Measurements from ENCODE around the gene TRIM44. TPM values are rescaled to one million over a fixed set of nuclear protein-coding genes. Genes with fewer than 3 reads are reported as not detected.
"Not testable (repeated sequence)": the region's sequence is repeated elsewhere in the genome, so short reads cannot be mapped to it uniquely, and the experiment has no call there.

The TRIM44 gene
- total and polyA plus RNA-seq, 5 donors: 8.7 to 54.2 (median 41.2) TPM

DNA sequence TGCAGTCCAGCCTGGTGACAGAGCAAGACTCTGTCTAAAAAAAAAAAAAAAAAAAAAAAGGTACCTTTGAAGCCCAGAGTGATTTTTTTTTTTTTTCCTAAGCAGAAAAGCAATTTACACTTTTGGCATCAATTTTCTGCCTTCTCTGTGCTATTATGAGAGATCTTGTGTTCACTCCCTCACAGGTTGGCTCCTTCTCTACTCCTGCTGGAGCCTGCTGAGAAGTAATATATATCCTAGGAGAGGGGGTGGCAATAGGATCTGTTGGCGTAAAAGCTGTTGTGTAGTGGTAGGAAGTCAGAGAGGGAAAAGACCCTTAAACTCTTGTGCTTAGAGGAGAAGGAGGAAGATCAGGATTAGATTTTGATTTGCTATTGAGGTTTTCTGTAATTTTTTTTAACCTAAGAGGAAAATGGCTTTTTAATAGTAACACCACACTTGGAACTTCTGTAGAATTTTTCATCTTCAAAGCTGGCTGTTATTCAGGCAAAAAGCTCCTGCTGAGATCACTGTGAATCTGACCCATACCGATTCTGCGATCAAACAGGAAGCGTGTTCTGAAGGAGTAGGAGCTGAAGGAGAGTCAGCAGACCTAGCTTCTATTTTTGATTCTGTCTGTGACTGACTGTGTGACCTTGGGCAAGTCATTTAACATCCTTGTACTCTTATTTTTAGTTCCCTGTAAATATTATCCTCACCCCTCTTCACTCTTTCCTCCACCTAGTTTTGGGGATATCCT, 77.7 kb downstream of the TRIM44 start:
- WGBS: 74% methylated on average over 4 of the region's 4 CpGs
- no peaks in the 10 kb centered on the region for H3K4me1 ChIP-seq (ENCODE audit: control insufficient read depth, insufficient read depth, low read length)
- H3K4me3 ChIP-seq (ENCODE audit: low read length): no peak overlapping the region
- no peaks in the 10 kb centered on the region for H3K27me3 ChIP-seq (ENCODE audit: control insufficient read depth, insufficient read depth)
- H3K9me3 ChIP-seq (ENCODE audit: control insufficient read depth, low read length): no peaks in the 10 kb centered on the region
- DNase-seq (no peak), ATAC-seq (no peak)
- H3K27ac ChIP-seq (ENCODE audit: low read length): no peak overlapping the region
- intact Hi-C loops (cut with DNase I): no loop called here

DNA sequence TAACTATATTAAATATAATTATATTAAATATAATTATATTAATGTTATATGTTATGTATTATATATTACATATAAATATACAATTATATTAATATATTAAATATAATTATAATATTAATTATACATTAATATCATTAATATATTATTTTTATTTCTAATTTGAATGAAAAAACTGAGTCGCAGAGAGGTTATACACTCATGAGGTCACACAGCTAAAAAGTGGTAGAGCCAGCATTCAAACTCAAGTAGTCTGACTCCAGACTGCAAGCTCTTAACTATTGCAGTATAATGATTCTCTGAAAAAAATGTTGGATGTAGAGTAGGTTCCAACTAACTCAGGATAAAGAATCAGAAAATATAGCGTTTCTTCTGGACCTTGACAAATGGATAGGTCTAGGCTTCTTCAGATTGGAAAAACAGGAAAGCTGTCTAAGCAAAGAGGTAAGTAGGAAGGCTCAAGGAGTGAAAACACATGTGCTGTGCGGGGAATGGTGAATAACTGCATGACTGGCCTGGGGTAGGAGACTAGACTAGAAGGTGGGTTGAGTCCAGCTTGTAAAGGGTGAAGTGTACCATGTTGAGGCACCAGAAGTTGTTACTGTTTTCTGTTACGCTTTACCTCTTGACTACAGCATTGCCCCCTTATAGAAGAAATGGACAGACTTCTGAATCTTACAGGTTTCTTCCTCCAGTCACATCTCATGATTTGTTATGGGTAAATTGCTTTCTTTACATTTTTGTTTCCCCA, 80.3 kb downstream of the TRIM44 start:
- H3K9me3 ChIP-seq (ENCODE audit: control insufficient read depth, low read length): no peaks in the 10 kb centered on the region
- H3K27me3 ChIP-seq (ENCODE audit: control insufficient read depth, insufficient read depth): no peaks in the 10 kb centered on the region
- DNase-seq: no peak
- no peak overlapping the region for H3K4me3 ChIP-seq (ENCODE audit: low read length)
- H3K4me1 ChIP-seq (ENCODE audit: control insufficient read depth, insufficient read depth, low read length): no peaks in the 10 kb centered on the region
- no peak overlapping the region for H3K27ac ChIP-seq (ENCODE audit: low read length)
- intact Hi-C loops (cut with DNase I): no loop called here
- WGBS: 97% methylated on average over 4 of the region's 4 CpGs
- no peak for ATAC-seq

DNA sequence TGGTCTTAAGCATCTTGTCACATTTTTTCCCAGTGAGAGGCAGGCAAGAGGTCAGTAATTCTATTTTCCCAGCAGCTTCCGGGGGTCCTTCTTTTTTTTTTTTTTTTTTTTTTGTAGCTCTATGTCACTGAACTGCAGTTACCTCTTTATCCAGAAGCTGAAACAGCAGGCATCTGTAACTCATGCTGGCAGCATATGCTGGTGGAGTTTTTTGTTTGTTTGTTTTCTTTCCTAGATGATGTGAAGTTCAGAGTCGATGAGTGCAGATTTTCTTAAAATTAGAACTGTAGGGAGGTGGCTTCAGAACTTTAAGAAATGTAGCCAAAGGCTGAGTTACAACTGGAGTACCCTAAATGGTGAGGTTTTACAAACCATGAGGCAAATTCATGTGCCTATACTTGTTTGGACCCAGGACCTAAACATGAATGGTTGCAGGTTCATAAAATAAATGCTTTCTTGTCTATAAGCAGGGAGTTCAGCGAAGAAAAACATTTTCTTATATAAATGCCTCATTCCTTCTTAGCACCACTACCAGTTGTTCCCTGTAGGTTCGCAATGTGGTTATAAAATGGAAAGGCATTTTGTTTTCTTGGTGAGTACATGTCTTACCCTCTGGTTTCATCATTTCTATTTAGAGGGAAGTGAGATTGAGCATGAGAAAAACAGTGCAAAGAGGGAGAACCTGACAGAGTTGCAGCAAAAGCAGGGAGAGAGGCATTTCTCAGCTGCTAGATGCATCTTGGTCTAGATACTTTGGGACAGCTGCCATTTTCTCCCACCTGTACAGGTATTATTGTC, 84.0 kb downstream of the TRIM44 start:
- DNase-seq (no peak), ATAC-seq (no peak)
- no peaks in the 10 kb centered on the region for H3K9me3 ChIP-seq (ENCODE audit: control insufficient read depth, low read length)
- intact Hi-C loops (cut with DNase I): no loop called here
- H3K27me3 ChIP-seq (ENCODE audit: control insufficient read depth, insufficient read depth): no peaks in the 10 kb centered on the region
- no peaks in the 10 kb centered on the region for H3K4me1 ChIP-seq (ENCODE audit: control insufficient read depth, insufficient read depth, low read length)
- no peak overlapping the region for H3K4me3 ChIP-seq (ENCODE audit: low read length)
- WGBS: 90% methylated on average over 4 of the region's 4 CpGs
- H3K27ac ChIP-seq (ENCODE audit: low read length): no peak overlapping the region

DNA sequence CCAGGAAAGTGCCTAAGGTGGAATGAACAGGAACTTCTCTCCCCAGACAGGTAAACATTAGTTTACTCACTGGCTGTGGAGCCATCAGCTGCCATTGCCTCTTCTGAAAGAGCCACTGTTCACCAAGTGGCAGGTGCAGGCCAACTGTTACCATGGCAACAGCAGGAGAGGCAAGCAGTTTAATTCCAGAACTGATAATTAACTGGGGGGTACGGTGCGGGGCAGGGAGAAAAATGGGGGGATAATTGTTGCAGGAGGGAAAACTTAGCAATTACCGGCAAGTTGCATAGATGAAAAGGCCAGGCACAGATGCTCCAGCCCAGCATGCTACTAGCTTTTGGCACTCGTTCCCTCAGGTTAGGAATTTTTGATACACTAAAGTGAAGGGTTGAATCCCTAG, 85.1 kb downstream of the TRIM44 start:
- Histone ChIP-seq H3K27me3 (ENCODE audit: control insufficient read depth, insufficient read depth) (no peaks in the 10 kb centered on the region), H3K4me1 (ENCODE audit: control insufficient read depth, insufficient read depth, low read length) (no peaks in the 10 kb centered on the region), H3K4me3 (ENCODE audit: low read length) (no peak overlapping the region), H3K9me3 (ENCODE audit: control insufficient read depth, low read length) (no peaks in the 10 kb centered on the region), H3K27ac (ENCODE audit: low read length) (no peak overlapping the region)
- ATAC-seq: no peak
- intact Hi-C loops (cut with DNase I): no loop called here
- DNase-seq: no peak
- WGBS: 98% methylated on average over 4 of the region's 4 CpGs

DNA sequence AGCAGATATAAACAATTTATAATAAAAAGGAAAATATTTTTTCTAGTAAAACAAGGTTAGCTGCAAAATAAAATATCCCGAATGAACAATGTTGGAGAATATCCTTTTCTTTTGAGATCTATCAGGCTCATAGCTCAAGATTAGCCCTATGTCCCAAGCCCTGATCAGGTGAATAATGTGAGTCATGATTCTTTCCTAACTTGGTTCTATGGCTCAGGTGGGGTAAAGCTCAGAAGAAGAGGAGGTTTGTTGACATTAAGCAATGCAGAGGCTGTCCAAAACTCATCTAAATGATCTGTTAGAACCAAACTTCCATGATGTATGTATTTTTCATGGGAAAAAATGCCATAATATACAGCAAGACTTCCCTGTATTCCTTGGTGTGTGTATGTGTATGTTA, 86.1 kb downstream of the TRIM44 start:
- DNase-seq: no peak
- no peak for ATAC-seq
- 95% methylated on average over 1 of the region's 1 CpG for WGBS
- Histone ChIP-seq H3K9me3 (ENCODE audit: control insufficient read depth, low read length) (no peaks in the 10 kb centered on the region), H3K4me1 (ENCODE audit: control insufficient read depth, insufficient read depth, low read length) (no peaks in the 10 kb centered on the region), H3K4me3 (ENCODE audit: low read length) (no peak overlapping the region), H3K27me3 (ENCODE audit: control insufficient read depth, insufficient read depth) (no peaks in the 10 kb centered on the region), H3K27ac (ENCODE audit: low read length) (no peak overlapping the region)
- intact Hi-C loops (cut with DNase I): no loop called here

DNA sequence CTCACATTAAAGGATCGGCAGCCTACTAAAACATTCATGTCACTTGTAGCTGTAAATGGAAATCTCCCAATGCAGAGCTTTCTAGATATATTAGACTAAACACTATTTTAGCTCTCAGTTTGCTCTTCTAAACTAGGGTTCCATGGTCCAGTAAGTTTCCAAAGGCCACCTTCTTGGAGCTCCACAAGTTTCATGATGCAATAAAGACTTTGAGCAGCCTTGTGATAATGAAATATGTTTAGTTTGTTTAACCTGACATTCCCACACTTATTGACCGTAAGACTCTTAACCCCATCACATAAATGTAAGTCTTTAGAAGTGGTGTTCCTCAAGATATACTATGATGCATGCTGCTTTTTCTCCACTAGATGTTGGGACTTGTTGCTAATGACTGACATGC, 87.7 kb downstream of the TRIM44 start:
- intact Hi-C loops (cut with DNase I): no loop called here
- DNase-seq (no peak), ATAC-seq (no peak)
- Histone ChIP-seq H3K9me3 (ENCODE audit: control insufficient read depth, low read length) (no peaks in the 10 kb centered on the region), H3K27ac (ENCODE audit: low read length) (no peak overlapping the region), H3K4me3 (ENCODE audit: low read length) (no peak overlapping the region), H3K4me1 (ENCODE audit: control insufficient read depth, insufficient read depth, low read length) (no peaks in the 10 kb centered on the region), H3K27me3 (ENCODE audit: control insufficient read depth, insufficient read depth) (no peaks in the 10 kb centered on the region)
- WGBS: 50% methylated on average over 2 of the region's 2 CpGs

DNA sequence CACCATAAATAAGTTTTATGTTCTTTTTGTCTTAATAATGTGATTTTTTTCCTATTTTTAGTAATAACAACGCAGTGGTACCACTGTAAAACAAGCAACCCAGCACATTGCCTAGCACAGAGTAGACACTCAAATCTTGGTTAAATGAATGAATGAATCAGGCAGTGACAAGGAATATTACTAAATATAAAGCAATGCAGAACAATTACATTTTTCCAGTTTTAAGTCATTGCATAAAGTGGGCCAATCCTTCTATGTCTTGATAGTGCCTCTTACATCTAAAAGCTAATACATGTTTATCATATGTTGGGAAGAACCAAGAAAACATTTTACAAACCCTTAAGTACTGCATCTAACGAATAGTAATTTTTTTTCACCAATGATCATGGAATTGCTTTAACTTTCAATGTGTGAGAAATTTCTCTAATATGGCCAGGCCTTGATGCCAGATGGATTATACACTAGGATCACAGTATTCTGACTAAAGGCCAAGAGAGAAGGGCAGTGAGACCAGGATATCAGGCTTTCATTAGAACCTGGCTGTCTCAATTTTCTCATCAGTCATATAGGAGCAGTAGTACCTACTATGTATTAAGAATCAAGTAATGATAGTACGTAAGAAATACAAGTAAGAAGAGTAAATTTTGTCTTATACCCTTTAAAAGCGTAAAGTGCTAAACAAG, 88.5 kb downstream of the TRIM44 start:
- no peak for DNase-seq
- no peak for ATAC-seq
- H3K4me3 ChIP-seq (ENCODE audit: low read length): no peak overlapping the region
- no peaks in the 10 kb centered on the region for H3K9me3 ChIP-seq (ENCODE audit: control insufficient read depth, low read length)
- H3K4me1 ChIP-seq (ENCODE audit: control insufficient read depth, insufficient read depth, low read length): no peaks in the 10 kb centered on the region
- intact Hi-C loops (cut with DNase I): no loop called here
- no peak overlapping the region for H3K27ac ChIP-seq (ENCODE audit: low read length)
- no peaks in the 10 kb centered on the region for H3K27me3 ChIP-seq (ENCODE audit: control insufficient read depth, insufficient read depth)
- WGBS: 95% methylated on average over 4 of the region's 4 CpGs

DNA sequence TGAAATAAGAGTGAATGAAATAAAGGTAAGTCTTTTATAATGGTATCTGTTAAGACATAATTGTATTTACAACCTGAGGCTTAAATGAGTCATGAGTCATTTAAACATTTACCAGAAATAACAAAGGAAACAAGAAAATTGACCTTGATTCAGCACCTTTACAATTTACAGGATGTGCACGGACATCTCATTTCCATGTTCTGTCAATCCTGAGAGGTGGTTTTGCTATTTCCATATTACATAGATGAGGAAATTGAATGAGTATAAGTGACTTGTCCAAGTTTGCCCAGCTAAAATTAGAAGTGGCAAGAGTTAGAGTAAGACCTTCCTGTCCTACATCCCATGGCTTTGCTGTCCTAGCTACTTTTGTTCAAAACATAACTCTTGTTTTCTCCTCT, 89.1 kb downstream of the TRIM44 start:
- H3K27me3 ChIP-seq (ENCODE audit: control insufficient read depth, insufficient read depth): no peaks in the 10 kb centered on the region
- intact Hi-C loops (cut with DNase I): no loop called here
- DNase-seq: no peak
- no peaks in the 10 kb centered on the region for H3K9me3 ChIP-seq (ENCODE audit: control insufficient read depth, low read length)
- 75% methylated on average over 1 of the region's 1 CpG for WGBS
- H3K4me1 ChIP-seq (ENCODE audit: control insufficient read depth, insufficient read depth, low read length): no peaks in the 10 kb centered on the region
- no peak for ATAC-seq
- no peak overlapping the region for H3K27ac ChIP-seq (ENCODE audit: low read length)
- H3K4me3 ChIP-seq (ENCODE audit: low read length): no peak overlapping the region

DNA sequence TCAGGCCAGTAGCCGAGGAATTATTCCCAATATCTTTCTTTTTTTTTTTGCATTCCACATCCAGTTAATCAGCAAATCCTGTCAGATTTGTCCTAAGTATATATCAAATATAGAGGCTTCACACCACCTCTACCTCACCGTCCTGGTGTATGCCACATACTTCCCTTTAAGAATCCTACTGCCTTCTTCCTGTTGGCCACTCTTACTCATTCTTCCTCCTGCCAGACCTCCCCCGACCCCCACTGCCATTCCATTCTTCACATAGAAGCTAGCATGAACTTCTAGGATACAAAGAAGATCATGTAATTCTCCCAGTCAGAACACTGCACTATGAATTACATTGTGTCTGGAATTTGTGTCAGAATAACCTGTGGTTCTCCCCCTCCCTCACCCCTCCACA, 89.5 kb downstream of the TRIM44 start:
- Histone ChIP-seq H3K9me3 (ENCODE audit: control insufficient read depth, low read length) (no peaks in the 10 kb centered on the region), H3K27me3 (ENCODE audit: control insufficient read depth, insufficient read depth) (no peaks in the 10 kb centered on the region), H3K27ac (ENCODE audit: low read length) (no peak overlapping the region), H3K4me3 (ENCODE audit: low read length) (no peak overlapping the region), H3K4me1 (ENCODE audit: control insufficient read depth, insufficient read depth, low read length) (no peaks in the 10 kb centered on the region)
- DNase-seq: no peak
- no peak for ATAC-seq
- intact Hi-C loops (cut with DNase I): no loop called here
- WGBS: 65% methylated on average over 3 of the region's 3 CpGs

DNA sequence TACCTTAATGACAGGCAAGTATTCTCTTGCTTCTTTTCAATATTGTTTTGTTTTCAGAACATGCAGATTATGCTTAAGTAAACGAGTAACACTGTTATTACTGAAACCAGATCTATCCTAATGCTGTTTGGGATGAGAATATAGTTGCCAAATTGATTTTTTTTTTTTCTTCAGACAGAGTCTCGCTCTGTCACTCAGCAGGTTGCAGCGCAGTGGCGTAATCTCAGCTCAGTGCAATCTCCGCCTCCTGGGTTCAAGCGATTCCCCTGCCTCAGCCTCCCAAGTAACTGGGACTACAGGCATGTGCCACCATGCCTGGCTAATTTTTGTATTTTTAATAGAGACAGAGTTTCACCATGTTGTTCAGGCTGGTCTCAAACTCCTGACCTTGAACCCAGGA, 91.0 kb downstream of the TRIM44 start:
- intact Hi-C loops (cut with DNase I); H3K27ac ChIP-seq (ENCODE audit: low read length); H3K27me3 ChIP-seq (ENCODE audit: control insufficient read depth, insufficient read depth); H3K4me1 ChIP-seq (ENCODE audit: control insufficient read depth, insufficient read depth, low read length); ATAC-seq; H3K4me3 ChIP-seq (ENCODE audit: low read length); H3K9me3 ChIP-seq (ENCODE audit: control insufficient read depth, low read length); DNase-seq: not testable (repeated sequence)
- WGBS: 88% methylated on average over 6 of the region's 6 CpGs

DNA sequence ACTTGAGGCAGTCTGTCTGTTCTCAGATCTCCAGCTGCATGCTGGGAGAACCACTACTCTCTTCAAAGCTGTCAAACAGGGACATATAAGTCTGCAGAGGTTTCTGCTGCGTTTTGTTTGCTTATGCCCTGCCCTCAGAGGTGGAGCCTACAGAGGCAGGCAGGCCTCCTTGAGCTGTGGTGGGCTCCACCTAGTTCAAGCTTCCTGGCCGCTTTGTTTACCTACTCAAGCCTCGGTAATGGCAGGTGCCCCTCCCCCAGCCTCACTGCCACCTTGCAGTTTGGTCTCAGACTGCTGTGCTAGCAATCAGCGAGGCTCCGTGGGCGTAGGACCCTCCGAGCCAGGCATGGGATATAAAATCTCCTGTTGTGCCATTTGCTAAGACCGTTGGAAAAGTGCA, 97.4 kb downstream of the TRIM44 start:
- H3K4me1 ChIP-seq (ENCODE audit: control insufficient read depth, insufficient read depth, low read length); H3K27ac ChIP-seq (ENCODE audit: low read length); intact Hi-C loops (cut with DNase I); H3K9me3 ChIP-seq (ENCODE audit: control insufficient read depth, low read length); H3K4me3 ChIP-seq (ENCODE audit: low read length); ATAC-seq; H3K27me3 ChIP-seq (ENCODE audit: control insufficient read depth, insufficient read depth); DNase-seq: not testable (repeated sequence)
- WGBS: 79% methylated on average over 8 of the region's 8 CpGs

Measured in right cardiac atrium (tissue), 5 donors.